RCC 7860 (cell line): ENCODE results near the gene C2orf74.
A peak's percentile ranks its signal among the peaks of the same experiment; 100 is the strongest.
"Not testable (repeated sequence)": the region's sequence is repeated elsewhere in the genome, so short reads cannot be mapped to it uniquely, and the experiment has no call there.

Source experiments
- DNase-seq: peaks from one replicate; pipeline ENCODE4 v3.0.0-alpha.2; 2015; ENCODE audit warnings: low spot score
- FAIRE-seq: peaks from 2 replicates; lab custom pipeline; 2012; peaks lifted over from hg19 to GRCh38; lab: Jason Lieb, UNC

C2orf74 gene

GRCh38 chr2:61172671-61173070 is 10.7 kb downstream of the C2orf74 start:
- no peak for DNase-seq
- FAIRE-seq, result no peak

GRCh38 chr2:61173116-61173515 is 11.1 kb downstream of the C2orf74 start:
- FAIRE-seq, result no peak
- no peak for DNase-seq

GRCh38 chr2:61175036-61175435 is 13.0 kb downstream of the C2orf74 start:
- no peak for DNase-seq
- no peak for FAIRE-seq

GRCh38 chr2:61176755-61177726 is 15.1 kb downstream of the C2orf74 start:
- DNase-seq (peak; percentile 81), FAIRE-seq (no peak)

GRCh38 chr2:61177727-61178549 is 15.9 kb downstream of the C2orf74 start:
- FAIRE-seq, result no peak

GRCh38 chr2:61178603-61179545 is 16.9 kb downstream of the C2orf74 start:
- FAIRE-seq (no peak), DNase-seq (no peak)

More at GRCh38 chr2:61177727-61178549, 15.9 kb downstream of the C2orf74 start:
- DNase-seq, result no peak

GRCh38 chr2:61179701-61180639 is 18.0 kb downstream of the C2orf74 start:
- DNase-seq (no peak), FAIRE-seq (no peak)

GRCh38 chr2:61180686-61181085 is 18.7 kb downstream of the C2orf74 start:
- FAIRE-seq (no peak), DNase-seq (no peak)

GRCh38 chr2:61181382-61182058 is 19.5 kb downstream of the C2orf74 start:
- DNase-seq (no peak), FAIRE-seq (no peak)

- DNase-seq, result no peak
- FAIRE-seq, result no peak
Measured at GRCh38 chr2:61182059-61182383, 20.0 kb downstream of the C2orf74 start.

GRCh38 chr2:61183795-61184194 is 21.8 kb downstream of the C2orf74 start:
- no peak for DNase-seq
- no peak for FAIRE-seq

GRCh38 chr2:61184263-61184662 is 22.3 kb downstream of the C2orf74 start:
- DNase-seq (no peak), FAIRE-seq (no peak)

- FAIRE-seq (no peak), DNase-seq (no peak)
Measured at GRCh38 chr2:61185231-61185728, 23.3 kb downstream of the C2orf74 start.

GRCh38 chr2:61187085-61187484 is 25.1 kb downstream of the C2orf74 start:
- DNase-seq (no peak), FAIRE-seq (no peak)

GRCh38 chr2:61193670-61194561 is 31.9 kb downstream of the C2orf74 start:
- DNase-seq (no peak), FAIRE-seq (no peak)

GRCh38 chr2:61194646-61195045 is 32.7 kb downstream of the C2orf74 start:
- not testable (repeated sequence) for DNase-seq, FAIRE-seq

GRCh38 chr2:61196671-61197070 is 34.7 kb downstream of the C2orf74 start:
- DNase-seq (no peak), FAIRE-seq (no peak)

- no peak for FAIRE-seq
- no peak for DNase-seq
Measured at GRCh38 chr2:61205132-61205531, 43.1 kb downstream of the C2orf74 start.
